Measurements from ENCODE around the gene GOPC. TPM values are rescaled to one million over a fixed set of nuclear protein-coding genes. Genes with fewer than 3 reads are reported as not detected.

Gene GOPC
- total RNA-seq, 1 experiment from 2014 or later = 18.7 TPM

DNA sequence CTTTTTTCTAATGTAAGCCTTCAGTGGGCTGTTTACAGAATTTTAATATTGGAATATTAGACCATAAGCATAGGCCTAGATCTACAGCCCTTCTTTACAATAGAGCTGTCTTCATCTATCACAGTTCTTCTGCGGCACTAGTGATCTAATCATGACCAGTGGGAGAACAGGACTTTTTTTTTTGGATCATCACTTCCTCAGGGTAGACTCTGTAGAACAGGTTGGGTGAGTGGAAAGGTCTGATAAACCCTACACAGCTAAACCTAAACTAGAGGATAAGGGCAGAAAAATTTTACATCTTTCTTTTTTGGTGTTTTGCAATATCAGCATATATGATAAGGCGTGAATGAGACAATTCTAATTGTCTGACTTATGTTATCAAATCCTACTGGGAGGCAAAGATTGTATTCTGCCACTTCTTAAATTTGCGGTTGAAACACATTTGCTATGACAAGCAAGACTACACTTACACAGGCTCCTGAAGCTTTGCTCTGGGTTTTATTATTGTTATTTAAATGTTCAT lies 52.2 kb downstream of the GOPC start:
- Histone ChIP-seq H2AFZ (ENCODE audit: low read length) (no peak overlapping the region), H2BK5ac (ENCODE audit: insufficient read length, low read length) (no peak overlapping the region), H2AK5ac (ENCODE audit: insufficient read length, low read length) (no peak overlapping the region), H3K18ac (ENCODE audit: insufficient read length, low read depth, low read length) (no peak overlapping the region), H3K56ac (ENCODE audit: insufficient read length, low read depth, low read length) (no peak overlapping the region), H2BK20ac (ENCODE audit: low read depth, low read length, poor library complexity, severe bottlenecking) (no peak overlapping the region), H3T11ph (ENCODE audit: low read length) (no peak overlapping the region), H4K91ac (ENCODE audit: insufficient read length, low read depth, low read length) (no peak overlapping the region), H2BK15ac (ENCODE audit: low read depth, low read length) (no peak overlapping the region), H3K14ac (ENCODE audit: insufficient read depth, low read length) (no peak overlapping the region), H3K23ac (ENCODE audit: insufficient read length, low read depth, low read length) (no peak overlapping the region), H3K23me2 (ENCODE audit: insufficient read length, low read depth, low read length, poor library complexity, severe bottlenecking) (peaks cover 4% of the 10 kb centered on the region), H4K8ac (replicated peaks; ENCODE audit: insufficient read length, low read depth, low read length) (no peak overlapping the region), H3K4me1 (ENCODE audit: insufficient read depth, low read length) (peaks cover 17% of the 10 kb centered on the region; the same call in 1 of the 2 replicates), H3K79me1 (ENCODE audit: insufficient read depth, low read depth, low read length, poor library complexity, severe bottlenecking) (no peaks in the 10 kb centered on the region), H3K27me3 (ENCODE audit: insufficient read depth, low read length) (no peaks in the 10 kb centered on the region), H3K4me2 (ENCODE audit: insufficient read depth, insufficient read length, low read length) (no peak overlapping the region), H2BK120ac (ENCODE audit: low read depth, low read length, poor library complexity, severe bottlenecking) (no peak overlapping the region), H4K20me1 (ENCODE audit: control insufficient read depth, insufficient read depth, insufficient read length) (no peaks in the 10 kb centered on the region), H4K5ac (ENCODE audit: insufficient read length, low read depth, low read length) (no peak overlapping the region), H3K9me3 (ENCODE audit: control insufficient read depth, low read depth, low read length) (no peaks in the 10 kb centered on the region), H3K9ac (ENCODE audit: extremely low read depth, insufficient read length, low read length) (no peak overlapping the region), H3K4ac (ENCODE audit: low read depth, low read length) (no peak overlapping the region), H3K27ac (ENCODE audit: insufficient read length, low read depth, low read length) (no peak overlapping the region), H3K79me2 (ENCODE audit: insufficient read depth, low read length) (no peaks in the 10 kb centered on the region), H2BK12ac (ENCODE audit: insufficient read length, low read depth, low read length) (no peak overlapping the region)
- Mint-ChIP-seq H3K9me3 (no peaks in the 10 kb centered on the region), H3K36me3 (ENCODE audit: insufficient read depth in 1 of 3, low read depth in 3 of 3) (peaks cover 0 to 3% (median 0%) of the 10 kb centered on the region in 3 experiments; a peak in 3 of 7 replicates), H3K27me3 (ENCODE audit: low read depth) (no peaks in the 10 kb centered on the region), H3K27ac (no peak overlapping the region), H3K4me1 (peaks cover 12 to 25% of the 10 kb centered on the region in 2 experiments; a peak in 3 of 4 replicates), H3K4me3 (no peak overlapping the region)
- no peak for DNase-seq
- WGBS (ENCODE audit: extremely low coverage, insufficient read length, low lambda C conversion rate) = no CpG with 5 or more reads among the region's 3 CpGs
- TF ChIP-seq CTCF (conservative IDR thresholded peaks at IDR 0.05) = no peak

All from H9 (cell line).